Spleen (tissue), 11 donors: ENCODE results near the gene ABCA7. TPM values are rescaled to one million over a fixed set of nuclear protein-coding genes. Genes with fewer than 3 reads are reported as not detected.
A peak's percentile ranks its signal among the peaks of the same experiment; 100 is the strongest.

Experiments
- DNase-seq: peaks from one replicate; pipeline ENCODE4 v3.0.0-alpha.2; 2020
- H3K27ac ChIP-seq, 8 donors: fragments of 200-600 bp; sonication (generic) in 7 of 8; 1 replicate in 4 of 8; 2 replicates in 4 of 8; pipeline versions ENCODE4 v1.5.0 to v1.8.0; 2016 to 2021; ENCODE audit warnings: inconsistent platforms in 4 of 8, mild to moderate bottlenecking in 4 of 8, moderate library complexity in 1 of 8
- H3K27me3 ChIP-seq, 7 donors: fragments of 200-600 bp; sonication (generic) in 6 of 7; replicated peaks in 1 of 7; 1 replicate in 4 of 7; 2 replicates in 3 of 7; pipeline versions ENCODE4 v1.5.0 to v1.8.0; 2016 to 2021; ENCODE audit warnings: inconsistent platforms in 3 of 7, mild to moderate bottlenecking in 1 of 7
- H3K36me3 ChIP-seq, 6 donors: fragments of 200-600 bp; sonication (generic) in 5 of 6; 1 replicate in 4 of 6; 2 replicates in 2 of 6; pipeline versions ENCODE4 v1.5.0 to v1.8.0; 2016 to 2021; ENCODE audit warnings: inconsistent platforms in 2 of 6
- H3K4me1 ChIP-seq, 6 donors: fragments of 200-600 bp; sonication (generic) in 5 of 6; 1 replicate in 3 of 6; 2 replicates in 3 of 6; pipeline versions ENCODE4 v1.5.0 to v1.8.0; 2016 to 2021; ENCODE audit warnings: inconsistent platforms in 3 of 6
- H3K4me3 ChIP-seq, 8 donors: fragments of 200-600 bp; sonication (generic) in 7 of 8; 1 replicate in 4 of 8; 2 replicates in 4 of 8; pipeline versions ENCODE4 v1.5.0 to v1.8.0; 2016 to 2021; ENCODE audit warnings: inconsistent platforms in 4 of 8, mild to moderate bottlenecking in 4 of 8, moderate library complexity in 2 of 8
- H3K9me3 ChIP-seq, 8 donors: fragments of 200-600 bp; sonication (generic) in 7 of 8; 1 replicate in 4 of 8; 2 replicates in 4 of 8; pipeline versions ENCODE4 v1.5.0 to v1.8.0; 2016 to 2021; ENCODE audit warnings: inconsistent platforms in 4 of 8
- CTCF ChIP-seq, 11 experiments: fragments of 200-600 bp in 7 of 11; fragments of 450-650 bp in 4 of 11; sonication (generic) in 4 of 11; IDR thresholded peaks in 8 of 11; conservative IDR thresholded peaks in 3 of 11; 1 replicate in 7 of 11; 2 replicates in 4 of 11; pipeline versions ENCODE4 v1.4.0 to v1.8.0; 2016 to 2021; ENCODE audit warnings: antibody characterized with exemption in 11 of 11, inconsistent platforms in 4 of 11, mild to moderate bottlenecking in 1 of 11
- POLR2A ChIP-seq, 3 donors: fragments of 450-650 bp; IDR thresholded peaks; one replicate each; pipeline ENCODE4 v1.5.1; 2017; ENCODE audit warnings: antibody characterized with exemption in 3 of 3, mild to moderate bottlenecking in 1 of 3
- POLR2AphosphoS5 ChIP-seq, 3 donors: sonication (generic); formaldehyde crosslinking; IDR thresholded peaks; one replicate each; pipeline ENCODE4 v1.5.1; 2017; ENCODE audit warnings: antibody characterized with exemption in 3 of 3
- WGBS, 5 donors: extraction: QIAGEN DNeasy Blood & Tissue Kit in 3 of 5; methylation state at CpG; one replicate each; pipeline versions ENCODE4 v1.1.5 to v1.1.7; 2013 to 2018; 5-methylcytosine and 5-hydroxymethylcytosine counted together
- intact Hi-C: fragments of 100-400 bp; cut with DNase I; formaldehyde crosslinking; loops from one replicate; pipeline ENCODE4 v1.15.0; 2023; ENCODE audit warnings: low total_unique reads
- polyA plus RNA-seq, 3 donors: library from polyadenylated mRNA; stranded (reverse); fragments of 200-250 nt; gene quantifications; one replicate each; pipeline ENCODE4 v1.2.1, GENCODE V29; 2013
- total RNA-seq, 7 donors: library from RNA; depleted of rRNA in 3 of 7; stranded (reverse); fragments of >200 nt in 3 of 7; fragmentation: NEBNext Ultra II Directional in 4 of 7; extraction: Animal tissue kit (Norgen Biotek cat#: 25700) in 4 of 7; gene quantifications; one replicate each; pipeline versions ENCODE4 v1.1.0 to v1.2.1, GENCODE V29; 2016 to 2021
- donor health status: healthy with polysubstance abuse.
- donor health status: DM: no; HTN: no; CAD: no; lungs with moderate emphysema.
- donor health status: DM: no; HTN: no; CAD: no.
- donor health status: Bipolar disorder and iron deficiency.
- donor health status: healthy.
- donor health status: DM: no; HTN: no; CAD: no.
- donor health status: DM: yes; HTN: yes; CAD: no.

The ABCA7 gene
- total and polyA plus RNA-seq, 10 donors, result 64.6 to 197 (median 102) TPM

- Histone ChIP-seq H3K36me3 (peaks cover 2 to 77% (median 45%) of the 10 kb centered on the region in 6 donors), H3K27ac (no peak overlapping the region), H3K4me3 (no peak overlapping the region), H3K27me3 (no peaks in the 10 kb centered on the region), H3K9me3 (peaks cover 17 to 48% (median 38%) of the 10 kb centered on the region in 8 donors), H3K4me1 (peaks cover 0 to 13% (median 5%) of the 10 kb centered on the region in 6 donors)
- DNase-seq, result peak; percentile 61
- intact Hi-C loops, result no loop called here
- TF ChIP-seq POLR2AphosphoS5 (IDR thresholded peaks at IDR 0.05), result peak in 1 of 3 donors; percentile 6
- TF ChIP-seq CTCF (IDR thresholded peaks at IDR 0.05 in 8 of 11, conservative IDR thresholded peaks at IDR 0.05 in 3 of 11), result no peak
- 92 to 97% (median 94%) methylated on average over 17 to 28 of the region's 28 CpGs for WGBS, 5 donors
Measured at GRCh38 chr19:1054102-1055027, 14.5 kb downstream of the ABCA7 start.

GRCh38 chr19:1055028-1055425 lies 15.1 kb downstream of the ABCA7 start:
- Histone ChIP-seq H3K9me3 (peaks cover 17 to 55% (median 42%) of the 10 kb centered on the region in 8 donors), H3K27ac (no peak overlapping the region), H3K36me3 (peaks cover 2 to 83% (median 45%) of the 10 kb centered on the region in 6 donors), H3K4me1 (peaks cover 0 to 13% (median 5%) of the 10 kb centered on the region in 6 donors), H3K4me3 (no peak overlapping the region), H3K27me3 (no peaks in the 10 kb centered on the region)
- no peak for TF ChIP-seq POLR2A (IDR thresholded peaks at IDR 0.05)
- TF ChIP-seq POLR2AphosphoS5 (IDR thresholded peaks at IDR 0.05), result no peak
- TF ChIP-seq CTCF (IDR thresholded peaks at IDR 0.05 in 8 of 11, conservative IDR thresholded peaks at IDR 0.05 in 3 of 11), result no peak
- no peak for DNase-seq
- intact Hi-C loops, result no loop called here
- 90 to 96% (median 93%) methylated on average over 3 to 14 of the region's 14 CpGs for whole genome bisulfite sequencing, 5 donors

- Histone ChIP-seq H3K4me3 (no peak overlapping the region), H3K4me1 (peaks cover 0 to 13% (median 5%) of the 10 kb centered on the region in 6 donors), H3K36me3 (peaks cover 2 to 80% (median 45%) of the 10 kb centered on the region in 6 donors), H3K9me3 (peaks cover 17 to 57% (median 42%) of the 10 kb centered on the region in 8 donors), H3K27me3 (no peaks in the 10 kb centered on the region), H3K27ac (no peak overlapping the region)
- no peak for TF ChIP-seq CTCF (IDR thresholded peaks at IDR 0.05 in 8 of 11, conservative IDR thresholded peaks at IDR 0.05 in 3 of 11)
- no peak for TF ChIP-seq POLR2A (IDR thresholded peaks at IDR 0.05)
- no peak for TF ChIP-seq POLR2AphosphoS5 (IDR thresholded peaks at IDR 0.05)
- intact Hi-C loops, result no loop called here
- DNase-seq, result no peak
- WGBS, 5 donors, result 93 to 97% (median 96%) methylated on average over 14 to 20 of the region's 20 CpGs
Measured at GRCh38 chr19:1055886-1056620, 16.1 kb downstream of the ABCA7 start.
